GM19043 (cell line): Measurements from ENCODE around the gene PET100.

Experiments used
- ATAC-seq: cut with Tn5 transposase; IDR thresholded peaks from one replicate; pipeline ENCODE4 v1.9.1; 2021; ENCODE audit warnings: low read depth; ENCODE audit not compliant: unreplicated experiment

The PET100 gene

DNA sequence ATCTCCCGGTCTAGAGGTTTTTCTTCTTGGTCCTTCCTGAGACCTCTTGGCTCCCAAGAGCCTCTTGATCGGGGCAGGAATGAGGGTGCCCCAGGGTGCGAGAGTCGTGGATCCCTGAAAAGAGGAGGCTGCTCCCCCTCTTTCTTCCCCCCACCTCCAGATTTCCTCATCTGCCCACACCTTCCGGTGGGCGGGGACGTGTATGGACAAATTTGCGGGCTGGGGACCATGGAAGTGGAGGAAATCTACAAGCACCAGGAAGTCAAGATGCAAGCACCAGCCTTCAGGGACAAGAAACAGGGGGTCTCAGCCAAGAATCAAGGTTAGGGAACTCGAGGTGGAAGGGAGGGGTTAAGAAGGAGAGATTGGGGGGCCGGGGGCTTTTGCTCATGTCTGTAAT is 47.3 kb downstream of the PET100 start, which contains the start of gene MCEMP1:
Gene MCEMP1 (plus strand): TSS at position 237 of the 400 bp plus-strand sequence. CDS start 31 bp downstream, at position 268.
- ATAC-seq: no peak

DNA sequence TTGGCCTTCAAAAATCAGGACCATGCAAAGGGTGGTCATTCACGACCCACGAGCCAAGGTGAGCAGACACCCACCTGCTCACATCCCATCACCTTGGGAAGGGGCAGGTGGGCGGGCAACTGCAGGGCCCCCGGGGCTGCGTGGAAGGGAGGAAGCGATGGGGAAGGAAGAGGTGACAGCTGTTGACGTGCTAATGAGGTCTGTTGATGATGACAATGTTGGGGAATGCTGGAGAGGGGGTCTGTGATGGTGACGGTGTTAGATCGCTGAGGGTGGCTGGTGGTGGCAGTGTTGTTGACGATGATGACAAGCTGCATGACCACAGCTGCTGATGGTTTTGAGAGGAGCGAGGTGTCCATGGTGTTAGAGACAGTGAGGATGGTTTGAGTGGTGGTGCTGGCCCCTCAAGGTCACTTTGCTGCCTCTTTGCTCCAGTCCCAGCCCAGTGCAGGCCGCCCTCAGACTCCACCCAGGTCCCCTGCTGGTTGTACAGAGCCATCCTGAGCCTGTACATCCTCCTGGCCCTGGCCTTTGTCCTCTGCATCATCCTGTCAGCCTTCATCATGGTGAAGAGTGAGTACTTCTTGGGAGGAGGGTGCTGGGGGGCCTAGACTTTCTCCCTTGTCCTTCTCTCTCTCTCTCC is 48.2 kb downstream of the PET100 start:
- ATAC-seq: no peak

DNA sequence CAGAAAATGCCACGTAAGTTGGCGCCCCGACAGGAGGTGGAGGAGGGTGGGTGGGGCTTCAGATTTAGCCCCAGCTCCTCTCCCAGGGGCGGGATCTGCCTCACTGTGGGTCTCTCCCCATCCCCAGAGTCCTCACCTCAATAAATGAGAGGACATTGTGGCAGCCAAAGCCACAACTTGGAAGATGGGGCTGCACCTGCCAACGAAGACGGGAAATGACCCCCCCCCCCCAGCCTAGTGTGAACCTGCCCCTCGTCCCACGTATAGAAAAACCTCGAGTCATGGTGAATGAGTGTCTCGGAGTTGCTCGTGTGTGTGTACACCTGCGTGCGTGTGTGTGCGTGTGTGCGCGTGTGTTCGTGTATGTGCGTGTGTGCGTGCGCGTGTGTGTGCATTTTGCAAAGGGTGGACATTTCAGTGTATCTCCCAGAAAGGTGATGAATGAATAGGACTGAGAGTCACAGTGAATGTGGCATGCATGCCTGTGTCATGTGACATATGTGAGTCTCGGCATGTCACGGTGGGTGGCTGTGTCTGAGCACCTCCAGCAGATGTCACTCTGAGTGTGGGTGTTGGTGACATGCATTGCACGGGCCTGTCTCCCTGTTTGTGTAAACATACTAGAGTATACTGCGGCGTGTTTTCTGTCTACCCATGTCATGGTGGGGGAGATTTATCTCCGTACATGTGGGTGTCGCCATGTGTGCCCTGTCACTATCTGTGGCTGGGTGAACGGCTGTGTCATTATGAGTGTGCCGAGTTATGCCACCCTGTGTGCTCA is 49.6 kb downstream of the PET100 start:
- ATAC-seq: no peak

DNA sequence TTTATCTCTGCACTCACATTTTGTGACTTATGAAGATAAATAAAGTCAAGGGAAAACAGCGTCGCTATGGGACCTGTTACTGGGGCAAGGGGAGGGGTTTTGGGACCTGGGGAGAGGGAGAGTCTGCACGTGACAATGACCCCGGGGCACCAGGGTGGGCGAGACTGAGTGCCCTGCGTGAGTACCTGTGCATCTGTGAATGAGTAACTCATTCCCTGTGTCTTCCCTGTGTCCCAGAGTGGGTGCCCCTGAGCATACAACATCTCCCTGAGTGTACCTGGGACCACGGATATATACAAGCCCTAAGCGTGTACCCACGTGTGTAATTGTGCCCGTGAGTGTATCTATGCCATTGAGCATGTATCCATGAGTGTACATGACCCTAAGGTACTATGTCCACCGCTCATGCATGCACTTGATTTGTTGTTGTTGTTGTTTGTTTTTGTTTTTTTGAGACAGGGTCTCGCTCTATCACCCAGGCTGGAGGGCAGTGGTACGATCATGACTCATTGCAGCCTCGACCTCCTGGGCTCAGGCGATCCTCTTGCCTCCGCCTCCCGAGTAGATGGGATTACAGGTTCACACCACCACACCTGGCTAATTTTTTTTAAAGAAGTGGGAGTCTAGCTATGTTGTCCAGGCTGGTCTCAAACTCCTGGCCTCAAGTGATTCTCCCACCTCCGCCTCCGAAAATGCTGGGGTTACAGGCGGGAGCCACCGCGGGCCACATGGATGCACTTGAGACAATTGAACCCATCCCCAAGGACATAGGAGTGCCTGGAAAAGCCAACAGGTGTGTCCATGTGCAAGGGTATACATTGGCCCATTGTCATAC is 50.4 kb downstream of the PET100 start:
- ATAC-seq: no peak

DNA sequence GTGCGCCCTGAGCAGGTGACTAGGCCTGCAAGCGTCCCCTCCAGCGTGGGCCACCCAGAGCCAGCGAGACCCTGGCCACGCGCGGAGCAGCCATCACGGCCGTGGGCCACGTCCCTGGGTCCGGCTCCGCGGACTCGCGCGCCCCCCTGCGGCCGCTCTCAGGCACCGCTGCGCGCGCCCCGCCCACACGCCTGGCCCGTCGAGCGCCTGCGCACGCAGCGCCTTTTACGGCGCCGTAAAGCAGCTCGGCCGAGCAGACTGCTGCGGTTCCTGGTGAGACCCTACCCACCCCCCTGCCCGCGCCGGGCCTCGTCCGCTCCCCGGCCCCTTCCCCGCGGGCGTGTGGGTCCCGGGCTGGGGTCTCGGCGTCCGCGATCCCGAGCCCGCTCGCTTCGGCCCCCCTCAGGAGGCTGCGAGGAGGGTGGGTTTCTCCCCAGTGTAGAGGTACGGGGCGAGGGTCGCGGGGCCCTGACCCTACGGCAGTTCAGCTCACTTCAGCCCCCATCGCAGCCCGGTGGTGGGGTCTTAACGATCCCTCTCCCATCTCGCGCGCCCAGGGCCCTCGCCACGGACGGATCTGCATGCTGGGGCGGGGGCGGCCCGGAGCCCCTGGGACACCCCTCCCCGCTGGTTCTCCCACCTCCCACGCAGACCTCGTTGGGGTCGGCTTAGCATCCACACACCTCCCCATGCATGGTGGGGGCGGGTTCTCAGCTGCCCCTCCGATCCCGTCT is 51.2 kb downstream of the PET100 start, which contains the start of gene TRAPPC5:
Gene TRAPPC5 (plus strand): TSS at position 228 of the 734 bp plus-strand sequence. CDS start 1,421 bp downstream, outside the sequence.
- no peak for ATAC-seq
